DMS114 treated with DMSO at 0.1 percent for 48 hours (cell line): ENCODE data around the gene FOXC1.

Experiments
- DNase-seq: peaks from one replicate; lab custom pipeline; 2025; ENCODE audit not compliant: unreplicated experiment; lab: John Stamatoyannopoulos, UW

FOXC1 gene

GRCh38 chr6:1640476-1640875 is 30.8 kb downstream of the FOXC1 start:
- no peak for DNase-seq

DNA sequence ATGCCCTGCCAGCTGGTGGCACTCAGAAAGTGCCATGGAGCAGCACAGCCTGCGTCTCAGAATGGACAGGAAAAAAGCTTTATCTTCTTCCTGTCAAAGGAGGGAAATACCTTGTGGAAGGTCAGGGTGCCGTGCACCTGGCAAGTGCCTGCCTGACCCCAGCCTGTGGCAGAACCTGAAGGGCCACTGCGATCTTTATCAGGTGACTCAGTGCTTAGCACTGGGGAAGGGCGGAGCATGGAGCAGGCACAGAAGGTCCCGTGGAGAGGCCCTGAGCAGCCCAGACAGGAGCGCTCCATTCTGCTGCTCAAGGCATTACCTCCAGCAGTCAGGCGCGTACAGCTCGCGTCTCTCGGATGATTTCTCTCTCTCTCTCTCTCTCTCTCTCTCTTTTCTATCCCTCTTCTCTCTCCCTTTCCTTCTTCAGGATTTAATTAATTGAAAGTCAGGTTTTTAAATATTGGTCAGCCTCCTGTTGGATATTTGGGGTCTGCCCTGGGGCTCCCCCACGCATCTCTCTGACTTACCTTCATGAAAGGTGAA is 31.7 kb downstream of the FOXC1 start:
- DNase-seq: no peak

- DNase-seq: no peak
These were observed 33.4 kb downstream of the FOXC1 start for GRCh38 chr6:1643111-1643510.

GRCh38 chr6:1643830-1644445 is 34.2 kb downstream of the FOXC1 start:
- no peak for DNase-seq

DNA sequence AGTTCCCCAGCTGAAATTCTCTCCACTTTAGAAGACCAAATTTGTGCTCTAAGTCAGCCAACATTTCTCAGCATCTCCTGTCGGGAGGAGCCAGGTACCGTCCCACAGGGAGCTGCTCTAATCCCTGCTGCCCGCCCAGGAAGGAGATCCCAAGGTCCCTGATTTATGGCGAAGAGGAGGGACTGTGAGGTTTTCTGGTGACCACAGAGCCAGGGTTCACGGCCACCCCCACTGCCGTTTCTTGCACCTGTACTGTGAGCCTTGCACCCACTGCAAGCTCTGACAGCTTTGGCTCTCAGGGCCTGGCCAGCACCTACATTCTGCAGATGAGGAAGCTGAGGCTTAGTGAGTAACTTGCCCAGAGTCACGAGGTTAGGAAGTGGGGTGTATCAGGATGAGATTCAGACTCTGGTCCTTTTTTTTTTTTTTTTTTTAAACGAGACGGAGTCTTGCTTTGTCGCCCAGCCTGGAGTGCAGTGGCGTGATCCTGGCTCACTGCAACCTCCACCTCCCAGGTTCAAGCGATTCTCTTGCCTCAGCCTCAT is 34.9 kb downstream of the FOXC1 start:
- DNase-seq: no peak

DNA sequence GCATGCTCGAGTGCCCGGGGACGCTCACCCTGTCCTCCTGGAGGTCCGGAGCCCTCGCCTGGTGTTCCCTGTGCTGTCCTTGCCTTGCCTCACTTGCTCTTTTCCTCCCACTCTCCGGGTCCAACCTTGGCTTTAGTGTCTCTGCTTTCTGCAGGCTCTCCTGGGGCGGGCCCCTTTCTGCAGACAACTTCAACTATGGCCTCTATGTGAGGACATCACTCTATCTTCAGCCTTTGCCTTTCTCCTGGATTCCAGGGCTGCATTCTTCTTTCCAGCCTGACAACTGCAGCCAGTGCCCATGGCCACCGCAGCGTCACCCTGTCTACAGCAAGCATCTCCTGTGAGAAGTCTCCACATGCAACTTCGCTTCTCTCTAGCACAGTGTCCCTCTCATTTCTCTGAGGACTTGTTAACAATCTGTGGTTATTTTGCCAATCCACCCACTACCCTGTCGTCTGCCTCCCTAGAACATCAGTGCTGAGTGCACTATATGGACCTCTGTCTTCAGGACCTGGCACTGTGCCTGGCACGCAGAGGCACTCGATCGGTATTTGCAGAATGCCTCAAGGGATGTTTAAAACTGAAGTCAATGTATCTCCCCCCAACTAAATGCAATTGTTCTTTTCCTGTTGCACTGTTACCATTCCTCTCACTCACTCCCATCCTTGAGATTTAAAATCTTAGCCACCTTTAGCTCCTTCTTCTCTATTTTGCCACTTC is 35.9 kb downstream of the FOXC1 start:
- no peak for DNase-seq

GRCh38 chr6:1651362-1651761 is 41.6 kb downstream of the FOXC1 start:
- DNase-seq: no peak

- no peak for DNase-seq
These were observed 43.1 kb downstream of the FOXC1 start for GRCh38 chr6:1652842-1653241.

GRCh38 chr6:1654054-1654453 is 44.3 kb downstream of the FOXC1 start:
- DNase-seq: no peak

GRCh38 chr6:1657116-1657770 is 47.5 kb downstream of the FOXC1 start:
- DNase-seq: no peak

GRCh38 chr6:1657771-1658165 is 48.1 kb downstream of the FOXC1 start:
- no peak for DNase-seq

DNA sequence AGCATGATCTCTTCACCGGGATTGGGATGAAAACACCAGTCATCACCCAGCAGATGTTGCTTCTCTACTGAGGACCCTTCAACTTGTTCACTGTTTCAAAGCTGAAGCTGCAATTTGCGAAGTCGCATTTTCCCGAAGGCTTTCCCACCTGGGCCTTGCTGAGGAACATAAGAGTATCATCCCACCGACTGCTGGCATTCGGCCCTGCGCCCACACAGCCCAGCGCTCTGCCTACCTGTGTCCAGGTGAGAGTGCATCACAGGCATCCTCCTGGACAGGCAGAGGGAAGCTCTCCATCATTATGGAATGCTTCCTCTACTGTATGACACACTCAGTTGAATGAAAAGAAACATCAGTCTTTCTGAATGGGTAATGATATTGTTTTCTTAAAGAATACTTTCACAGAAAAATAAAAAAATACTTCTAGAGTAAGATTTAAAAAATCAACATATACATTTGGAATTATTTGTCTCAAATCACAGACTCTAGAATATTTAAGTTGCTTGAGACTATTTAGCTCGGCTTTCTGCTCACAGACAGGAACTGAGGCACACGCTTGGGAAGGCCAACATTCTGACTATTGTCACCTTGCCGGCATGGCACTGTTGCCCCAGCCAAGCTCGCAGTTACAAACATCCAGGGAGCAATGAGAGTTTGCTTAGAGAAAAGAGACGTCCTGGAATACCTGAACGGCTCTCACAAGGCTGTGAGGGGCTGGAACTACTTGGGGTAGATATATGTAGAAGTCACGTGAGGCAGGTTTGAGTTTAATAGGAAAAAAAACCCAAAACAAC is 48.7 kb downstream of the FOXC1 start:
- no peak for DNase-seq

DNA sequence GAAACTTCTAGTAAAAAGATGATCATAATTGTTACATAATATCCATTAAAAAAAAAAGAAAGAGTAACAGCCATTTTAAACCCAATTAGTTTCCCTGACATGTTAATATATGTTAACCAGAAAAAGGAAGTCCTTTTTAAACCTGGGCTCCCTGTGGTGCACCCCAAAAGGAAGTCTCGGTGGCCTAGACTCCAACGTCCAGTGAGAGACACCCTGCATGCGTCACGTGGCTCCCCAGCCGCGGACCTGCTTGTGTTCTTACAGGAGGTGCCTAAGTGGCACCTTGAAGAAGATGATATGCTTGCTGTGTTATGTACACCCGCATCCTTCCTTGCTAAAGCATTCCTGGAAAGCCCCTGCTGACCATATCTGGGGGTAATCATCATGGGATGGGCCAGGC is 50.1 kb downstream of the FOXC1 start:
- no peak for DNase-seq

DNA sequence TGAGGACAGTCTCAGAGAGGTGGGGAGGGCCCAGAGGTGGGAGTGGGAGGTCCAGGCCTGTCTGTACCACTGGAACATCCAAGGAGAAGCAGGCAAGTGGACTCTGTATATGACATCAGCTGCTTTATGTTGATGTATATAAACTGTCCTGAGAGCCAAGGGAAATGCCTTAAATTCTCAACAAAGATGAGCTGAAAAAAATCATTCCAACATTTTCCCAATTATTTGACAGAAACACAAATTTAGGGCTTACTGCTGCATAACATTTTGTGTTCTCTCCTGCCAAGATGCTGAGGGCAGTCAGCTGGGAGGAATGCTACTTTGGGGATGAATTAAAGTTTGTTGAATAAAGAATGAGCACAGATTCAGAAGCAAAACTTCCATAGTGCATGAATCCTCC is 52.8 kb downstream of the FOXC1 start:
- no peak for DNase-seq
